A673 (cell line): ENCODE measurements around the gene NRF1.

Source experiments
- CTCF ChIP-seq: fragments of 300-800, 200-600 bp; sonication (generic); conservative IDR thresholded peaks from 2 replicates; pipeline ENCODE4 v1.5.1; 2017; ENCODE audit warnings: low read depth, mild to moderate bottlenecking, antibody characterized with exemption, low read length, moderate library complexity, mixed read lengths
- EZH2 ChIP-seq: fragments of 200-600 bp; sonication (generic); IDR thresholded peaks from 2 replicates; pipeline ENCODE4 v1.6.1; 2017; ENCODE audit warnings: borderline replicate concordance, low read depth, mild to moderate bottlenecking, mixed read lengths, antibody characterized with exemption, low read length; ENCODE audit not compliant: poor library complexity, severe bottlenecking

GRCh38 chr7:129612112-129613015 is 844 bp downstream of the NRF1 start:
- TF ChIP-seq CTCF (peak; percentile 79), EZH2 (no peak)
